ENCODE measurements around the gene COL21A1. TPM values are rescaled to one million over a fixed set of nuclear protein-coding genes. Genes with fewer than 3 reads are reported as not detected.

COL21A1 gene
- total RNA-seq, 1 donor from 2014 or later, result 1.2 TPM

GRCh38 chr6:56145616-56146015, 101.8 kb downstream of the COL21A1 start:
- no peak overlapping the region for H3K4me3 Mint-ChIP-seq (ENCODE audit: unreplicated experiment)
- no peaks in the 10 kb centered on the region for H3K27me3 Mint-ChIP-seq (ENCODE audit: unreplicated experiment)
- no peaks in the 10 kb centered on the region for H3K4me1 Mint-ChIP-seq (ENCODE audit: unreplicated experiment)
- DNase-seq (ENCODE audit: low spot score), result no peak
- H3K36me3 Mint-ChIP-seq (ENCODE audit: low read depth, unreplicated experiment), result no peaks in the 10 kb centered on the region
- H3K27ac Mint-ChIP-seq (ENCODE audit: unreplicated experiment), result no peak overlapping the region
- H3K9me3 Mint-ChIP-seq (ENCODE audit: unreplicated experiment), result no peaks in the 10 kb centered on the region
- TF ChIP-seq, protein P1, sequence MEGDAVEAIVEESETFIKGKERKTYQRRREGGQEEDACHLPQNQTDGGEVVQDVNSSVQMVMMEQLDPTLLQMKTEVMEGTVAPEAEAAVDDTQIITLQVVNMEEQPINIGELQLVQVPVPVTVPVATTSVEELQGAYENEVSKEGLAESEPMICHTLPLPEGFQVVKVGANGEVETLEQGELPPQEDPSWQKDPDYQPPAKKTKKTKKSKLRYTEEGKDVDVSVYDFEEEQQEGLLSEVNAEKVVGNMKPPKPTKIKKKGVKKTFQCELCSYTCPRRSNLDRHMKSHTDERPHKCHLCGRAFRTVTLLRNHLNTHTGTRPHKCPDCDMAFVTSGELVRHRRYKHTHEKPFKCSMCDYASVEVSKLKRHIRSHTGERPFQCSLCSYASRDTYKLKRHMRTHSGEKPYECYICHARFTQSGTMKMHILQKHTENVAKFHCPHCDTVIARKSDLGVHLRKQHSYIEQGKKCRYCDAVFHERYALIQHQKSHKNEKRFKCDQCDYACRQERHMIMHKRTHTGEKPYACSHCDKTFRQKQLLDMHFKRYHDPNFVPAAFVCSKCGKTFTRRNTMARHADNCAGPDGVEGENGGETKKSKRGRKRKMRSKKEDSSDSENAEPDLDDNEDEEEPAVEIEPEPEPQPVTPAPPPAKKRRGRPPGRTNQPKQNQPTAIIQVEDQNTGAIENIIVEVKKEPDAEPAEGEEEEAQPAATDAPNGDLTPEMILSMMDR (IDR thresholded peaks at IDR 0.05; ENCODE audit: unreplicated experiment), result no peak

- no peak for DNase-seq (ENCODE audit: low spot score)
- H3K4me1 Mint-ChIP-seq (ENCODE audit: unreplicated experiment), result no peaks in the 10 kb centered on the region
- H3K36me3 Mint-ChIP-seq (ENCODE audit: low read depth, unreplicated experiment), result no peaks in the 10 kb centered on the region
- no peaks in the 10 kb centered on the region for H3K9me3 Mint-ChIP-seq (ENCODE audit: unreplicated experiment)
- H3K27me3 Mint-ChIP-seq (ENCODE audit: unreplicated experiment), result no peaks in the 10 kb centered on the region
- no peak overlapping the region for H3K27ac Mint-ChIP-seq (ENCODE audit: unreplicated experiment)
- no peak overlapping the region for H3K4me3 Mint-ChIP-seq (ENCODE audit: unreplicated experiment)
- TF ChIP-seq, protein P1 (IDR thresholded peaks at IDR 0.05; ENCODE audit: unreplicated experiment), result no peak
These were observed 102.6 kb downstream of the COL21A1 start for GRCh38 chr6:56144538-56145324.

DNA sequence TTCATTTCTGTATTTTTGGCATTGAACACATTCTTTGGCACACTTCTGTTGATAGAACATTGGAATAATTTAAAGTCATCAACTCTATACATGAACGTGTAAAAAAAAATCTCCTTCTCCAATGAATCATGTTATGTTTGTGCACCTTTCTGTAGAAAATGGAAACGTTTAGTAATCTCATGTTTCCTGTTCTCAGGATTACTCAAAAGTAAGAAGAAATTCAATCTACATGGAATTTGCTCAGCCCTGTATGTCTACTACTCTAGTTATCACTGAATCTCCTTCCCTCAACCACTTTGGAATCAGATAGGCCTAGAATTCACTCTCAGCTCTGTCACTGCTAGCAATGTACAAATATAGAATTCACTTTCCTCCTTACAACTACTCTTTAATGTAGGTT, 103.6 kb downstream of the COL21A1 start:
- no peaks in the 10 kb centered on the region for H3K4me1 Mint-ChIP-seq (ENCODE audit: unreplicated experiment)
- H3K9me3 Mint-ChIP-seq (ENCODE audit: unreplicated experiment), result no peaks in the 10 kb centered on the region
- H3K27ac Mint-ChIP-seq (ENCODE audit: unreplicated experiment), result no peak overlapping the region
- H3K36me3 Mint-ChIP-seq (ENCODE audit: low read depth, unreplicated experiment), result no peaks in the 10 kb centered on the region
- TF ChIP-seq, protein P1 (IDR thresholded peaks at IDR 0.05; ENCODE audit: unreplicated experiment), result no peak
- no peak overlapping the region for H3K4me3 Mint-ChIP-seq (ENCODE audit: unreplicated experiment)
- H3K27me3 Mint-ChIP-seq (ENCODE audit: unreplicated experiment), result no peaks in the 10 kb centered on the region
- DNase-seq (ENCODE audit: low spot score), result no peak

DNA sequence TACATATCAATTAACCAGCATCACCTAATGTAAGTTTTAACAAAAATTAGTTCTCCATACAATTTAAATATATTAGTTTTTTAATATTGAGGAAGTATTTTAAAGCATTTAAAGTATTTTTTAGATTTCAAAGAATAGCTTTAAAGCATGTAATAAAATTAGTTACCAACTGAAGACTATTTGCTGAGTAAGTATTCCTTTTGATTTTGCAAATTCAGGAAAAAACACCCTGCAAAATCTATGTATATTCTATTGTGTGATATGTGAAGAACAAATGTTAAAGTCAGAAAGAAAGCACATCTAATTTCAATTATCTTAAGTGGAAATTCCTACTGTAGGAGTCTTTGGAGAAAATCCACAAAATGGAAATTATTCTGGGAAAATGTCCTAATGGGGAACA, 107.3 kb downstream of the COL21A1 start:
- no peaks in the 10 kb centered on the region for H3K9me3 Mint-ChIP-seq (ENCODE audit: unreplicated experiment)
- DNase-seq (ENCODE audit: low spot score), result no peak
- H3K4me3 Mint-ChIP-seq (ENCODE audit: unreplicated experiment), result no peak overlapping the region
- H3K27me3 Mint-ChIP-seq (ENCODE audit: unreplicated experiment), result no peaks in the 10 kb centered on the region
- H3K4me1 Mint-ChIP-seq (ENCODE audit: unreplicated experiment), result no peaks in the 10 kb centered on the region
- TF ChIP-seq, protein P1 (IDR thresholded peaks at IDR 0.05; ENCODE audit: unreplicated experiment), result no peak
- no peak overlapping the region for H3K27ac Mint-ChIP-seq (ENCODE audit: unreplicated experiment)
- H3K36me3 Mint-ChIP-seq (ENCODE audit: low read depth, unreplicated experiment), result no peaks in the 10 kb centered on the region

- H3K27ac Mint-ChIP-seq (ENCODE audit: unreplicated experiment), result no peak overlapping the region
- H3K36me3 Mint-ChIP-seq (ENCODE audit: low read depth, unreplicated experiment), result no peaks in the 10 kb centered on the region
- TF ChIP-seq, protein P1 (IDR thresholded peaks at IDR 0.05; ENCODE audit: unreplicated experiment), result no peak
- no peak overlapping the region for H3K4me3 Mint-ChIP-seq (ENCODE audit: unreplicated experiment)
- no peaks in the 10 kb centered on the region for H3K4me1 Mint-ChIP-seq (ENCODE audit: unreplicated experiment)
- H3K27me3 Mint-ChIP-seq (ENCODE audit: unreplicated experiment), result no peaks in the 10 kb centered on the region
- H3K9me3 Mint-ChIP-seq (ENCODE audit: unreplicated experiment), result no peaks in the 10 kb centered on the region
- no peak for DNase-seq (ENCODE audit: low spot score)
These were observed 131.7 kb downstream of the COL21A1 start for GRCh38 chr6:56115715-56116114.

Measured in endothelial cell (in vitro differentiated cells).